Jurkat, Clone E6-1 (cell line): ENCODE results near the gene FAM217B. TPM values are rescaled to one million over a fixed set of nuclear protein-coding genes. Genes with fewer than 3 reads are reported as not detected.
A peak's percentile ranks its signal among the peaks of the same experiment; 100 is the strongest.

ENCODE experiments used
- DNase-seq: peaks from one replicate; pipeline ENCODE4 v3.0.0-alpha.2; 2011; ENCODE audit warnings: low read depth, low spot score
- H3K4me3 ChIP-seq: 2 replicates; pipeline ENCODE4 v1.5.1; 2011; ENCODE audit warnings: mild to moderate bottlenecking, low read length, control low read depth, moderate library complexity
- polyA plus RNA-seq: library from polyadenylated mRNA; unstranded; fragments of >200 nt; gene quantifications from one replicate; pipeline ENCODE4 v1.2.1, GENCODE V29; 2012; ENCODE audit warnings: missing spikeins; ENCODE audit not compliant: insufficient read length, insufficient read depth

FAM217B gene, protein sequence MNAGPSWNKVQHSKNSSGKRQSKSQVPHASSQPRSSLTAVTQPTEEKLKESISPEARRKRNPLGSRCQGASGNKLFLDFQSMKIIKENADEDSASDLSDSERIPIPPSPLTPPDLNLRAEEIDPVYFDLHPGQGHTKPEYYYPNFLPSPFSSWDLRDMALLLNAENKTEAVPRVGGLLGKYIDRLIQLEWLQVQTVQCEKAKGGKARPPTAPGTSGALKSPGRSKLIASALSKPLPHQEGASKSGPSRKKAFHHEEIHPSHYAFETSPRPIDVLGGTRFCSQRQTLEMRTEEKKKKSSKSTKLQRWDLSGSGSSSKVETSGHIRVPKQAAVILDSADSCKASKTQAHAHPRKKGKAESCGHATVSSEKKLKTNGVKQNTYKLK
- 14.4 TPM for polyA plus RNA-seq

DNA sequence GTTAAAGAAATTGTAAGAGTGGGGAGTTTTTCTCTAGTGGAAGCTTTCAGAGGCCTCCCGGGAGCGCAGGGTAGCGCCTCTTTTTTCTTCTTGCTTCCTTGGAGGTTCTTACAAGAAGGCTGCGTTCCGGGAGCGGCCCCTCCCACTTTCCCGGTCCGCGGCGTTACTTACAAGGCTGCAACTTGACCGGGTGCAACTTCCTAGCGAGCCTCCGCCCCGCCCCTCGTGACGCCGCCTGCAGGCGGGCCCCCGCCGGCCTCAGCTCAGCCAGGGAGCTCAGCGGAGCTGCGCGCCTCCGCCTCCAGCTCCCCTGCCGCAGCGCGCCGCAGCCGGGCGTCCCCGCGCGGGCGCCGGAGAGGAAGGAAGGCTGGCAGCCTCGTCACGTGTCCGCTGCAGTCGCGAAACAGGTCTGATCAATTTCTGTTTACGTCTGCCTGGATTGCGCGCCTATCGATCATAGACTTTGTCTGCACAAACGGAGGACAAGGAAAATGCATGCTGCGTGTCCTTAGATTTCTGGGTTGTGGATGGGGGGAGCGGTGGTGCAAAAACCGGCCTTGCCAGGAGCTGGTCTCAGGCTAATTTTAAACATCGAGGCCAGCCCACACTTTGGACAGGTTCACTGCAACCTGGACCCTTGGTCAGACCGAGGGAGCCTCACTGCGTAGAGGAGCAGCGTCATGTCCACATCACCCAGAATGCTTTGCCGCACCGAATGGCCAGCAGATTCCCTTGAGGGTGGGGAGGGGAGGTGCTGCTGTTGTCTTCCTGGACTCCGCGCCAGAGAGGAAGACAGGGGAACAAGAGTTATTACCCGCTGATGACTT is at the start of gene FAM217B, which contains the start of gene PPP1R3D:
Gene FAM217B (plus strand): TSS at position 261 of the 827 bp plus-strand sequence. CDS start 3,555 bp downstream, outside the sequence.
Gene PPP1R3D (minus strand): TSS at position 177 of the 827 bp plus-strand sequence. CDS start 374 bp downstream, outside the sequence.
- DNase-seq, result peak; percentile 81
- H3K4me3 ChIP-seq, result peak within 1 kb of the TSS; percentile 97

DNA sequence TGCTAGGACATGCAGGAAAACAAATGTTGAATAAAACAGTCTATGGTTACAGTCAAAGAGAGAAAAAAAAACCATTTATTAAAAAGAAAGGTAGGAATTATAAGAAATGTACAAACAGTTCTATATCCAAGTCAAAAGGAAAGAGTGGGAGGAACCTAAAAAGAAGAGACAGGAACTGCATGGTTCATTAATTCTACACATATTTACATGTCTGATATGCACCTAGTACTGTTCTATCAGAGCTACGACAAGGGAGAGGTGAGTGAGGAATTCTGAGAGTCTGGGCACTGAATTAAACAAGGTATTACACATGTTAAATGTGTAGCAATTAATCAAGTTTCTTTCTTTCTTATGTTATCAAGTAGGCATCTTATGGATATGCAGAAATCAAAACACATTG is 48.6 kb upstream of the FAM217B start:
- DNase-seq, result no peak
- H3K4me3 ChIP-seq, result no peak overlapping the region

DNA sequence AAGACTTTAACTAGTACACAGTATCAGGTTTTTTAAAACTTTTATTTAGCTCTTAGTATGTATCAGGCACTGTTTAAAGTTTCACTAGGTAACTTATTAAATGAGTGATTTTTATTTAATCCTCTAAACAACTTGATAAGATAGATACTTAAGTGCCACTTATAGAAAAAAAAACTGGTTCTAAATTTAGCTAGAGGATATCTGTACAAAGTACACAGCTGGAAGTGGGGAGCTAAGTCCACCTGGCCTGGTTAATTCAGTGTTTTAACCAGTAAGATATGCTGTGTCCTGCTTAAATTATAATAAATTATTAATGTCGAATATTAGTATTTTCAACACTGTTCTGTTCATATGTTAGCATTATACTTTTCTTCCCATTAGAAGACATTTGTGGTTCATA is 44.3 kb upstream of the FAM217B start:
- no peak for DNase-seq
- no peak overlapping the region for H3K4me3 ChIP-seq

DNA sequence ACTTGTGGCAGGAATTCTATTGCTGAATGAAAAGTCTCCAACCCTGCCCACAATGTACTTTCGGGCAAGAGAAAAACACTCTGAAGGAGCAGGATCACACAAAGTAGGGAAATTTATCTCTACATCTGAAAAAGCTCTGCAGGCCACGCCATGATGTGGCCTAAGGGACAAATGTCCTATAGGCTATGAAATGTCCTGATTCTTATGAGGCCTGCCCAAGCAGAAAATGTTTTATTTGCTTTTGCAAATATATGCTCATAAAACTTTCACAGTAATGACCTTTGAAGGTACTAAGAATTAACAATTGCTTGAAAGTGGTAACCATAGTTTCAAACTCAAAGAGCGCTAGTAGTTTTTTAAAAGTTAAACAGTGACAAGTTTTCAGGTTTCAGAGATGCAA is 37.7 kb upstream of the FAM217B start:
- DNase-seq, result no peak
- H3K4me3 ChIP-seq, result no peak overlapping the region

DNA sequence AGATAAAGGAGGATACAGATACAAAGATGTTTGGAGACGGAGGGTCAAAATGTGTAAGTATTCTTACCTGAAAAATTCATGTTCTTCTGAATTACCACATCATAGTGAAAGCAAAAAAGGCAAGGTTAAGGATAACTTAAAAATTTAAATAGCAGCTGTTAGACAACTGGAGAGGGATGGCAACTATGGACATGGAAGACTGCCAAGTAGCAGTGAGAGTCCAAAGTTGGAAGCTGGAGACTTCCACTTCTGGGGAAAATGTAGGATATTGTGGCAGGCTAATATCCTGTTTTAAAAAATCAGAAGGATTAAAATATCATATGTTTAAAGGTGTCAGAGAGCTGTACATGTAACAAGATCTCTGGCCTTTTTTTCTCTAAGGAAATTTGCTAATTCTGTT is 36.6 kb upstream of the FAM217B start:
- H3K4me3 ChIP-seq, result no peak overlapping the region
- DNase-seq, result no peak

DNA sequence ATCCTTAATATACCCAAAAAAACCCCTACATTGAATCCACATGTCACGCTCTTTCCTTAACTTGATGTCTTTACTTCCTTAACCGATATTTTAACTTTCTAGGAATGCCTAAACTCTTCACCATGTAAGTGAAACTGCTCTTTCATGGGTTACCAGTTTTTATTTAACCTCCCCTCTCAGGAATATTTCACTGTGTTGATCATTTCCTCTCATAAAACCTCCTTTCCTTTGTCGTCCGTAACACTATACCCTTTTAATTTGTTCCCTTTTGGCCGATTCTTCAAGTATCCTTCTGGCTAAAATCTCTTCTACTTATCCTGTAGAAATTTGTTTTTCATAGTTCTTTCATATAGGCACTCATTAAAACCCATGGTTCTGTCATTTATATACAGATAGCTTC is 31.3 kb upstream of the FAM217B start:
- DNase-seq, result no peak
- H3K4me3 ChIP-seq, result no peak overlapping the region

DNA sequence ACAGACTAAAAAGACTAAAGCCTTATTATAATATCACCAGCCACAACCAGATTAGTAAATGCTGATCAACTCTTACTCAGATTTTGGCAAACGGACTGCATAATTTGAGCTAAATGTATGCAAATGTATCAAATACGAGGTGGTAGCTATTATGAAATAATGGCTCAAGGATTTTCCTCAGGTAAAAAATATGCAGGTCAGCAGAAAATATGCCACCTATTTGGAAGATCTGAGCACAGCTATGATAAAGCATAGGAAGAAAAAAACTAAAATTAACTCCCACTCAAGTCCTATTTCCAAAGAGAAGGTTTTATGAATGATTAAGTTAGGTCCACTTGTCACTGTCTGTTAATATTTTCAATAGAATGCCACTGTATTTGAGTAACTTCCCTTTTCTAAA is 29.1 kb upstream of the FAM217B start:
- no peak for DNase-seq

DNA sequence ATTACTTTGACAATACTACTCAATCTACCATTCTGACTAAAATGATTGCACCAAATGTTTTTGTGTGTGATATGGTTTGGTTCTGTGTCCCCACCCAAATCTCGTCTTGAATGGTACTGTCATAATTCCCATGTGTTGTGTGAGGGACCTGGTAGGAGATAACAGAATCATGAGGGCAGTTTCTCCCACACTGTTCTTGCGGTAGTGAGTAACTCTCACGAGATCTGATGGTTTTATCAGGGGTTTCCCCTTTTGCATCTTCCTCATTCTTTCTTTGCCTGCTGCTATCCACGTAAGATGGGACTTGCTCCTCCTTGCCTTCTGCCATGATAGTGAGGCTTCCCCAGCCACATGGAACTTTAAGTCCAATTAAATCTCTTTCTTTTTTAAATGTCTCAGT is 27.6 kb upstream of the FAM217B start:
- H3K4me3 ChIP-seq, result no peak overlapping the region
- no peak for DNase-seq

More for the DNA sequence above, 29.1 kb upstream of the FAM217B start:
- H3K4me3 ChIP-seq, result no peak overlapping the region

DNA sequence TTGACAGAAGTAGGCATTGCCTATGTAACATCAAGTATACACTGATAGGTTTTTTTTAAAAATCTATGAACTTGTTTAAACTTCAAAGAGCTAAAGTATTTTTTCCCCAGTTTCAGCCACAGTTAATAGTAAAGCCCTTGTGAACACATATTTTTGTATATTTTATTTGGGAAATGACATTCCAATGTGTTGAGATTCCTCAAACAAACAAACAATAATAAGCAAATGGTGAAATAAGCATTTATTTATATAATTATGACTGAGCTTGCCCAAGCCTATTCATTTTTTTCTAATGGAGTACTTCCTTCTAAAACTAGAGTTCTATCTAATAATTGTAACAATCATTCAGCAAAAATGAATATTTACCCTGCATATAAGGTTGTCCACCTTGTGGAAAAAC is 19.2 kb upstream of the FAM217B start:
- DNase-seq, result no peak
- no peak overlapping the region for H3K4me3 ChIP-seq

DNA sequence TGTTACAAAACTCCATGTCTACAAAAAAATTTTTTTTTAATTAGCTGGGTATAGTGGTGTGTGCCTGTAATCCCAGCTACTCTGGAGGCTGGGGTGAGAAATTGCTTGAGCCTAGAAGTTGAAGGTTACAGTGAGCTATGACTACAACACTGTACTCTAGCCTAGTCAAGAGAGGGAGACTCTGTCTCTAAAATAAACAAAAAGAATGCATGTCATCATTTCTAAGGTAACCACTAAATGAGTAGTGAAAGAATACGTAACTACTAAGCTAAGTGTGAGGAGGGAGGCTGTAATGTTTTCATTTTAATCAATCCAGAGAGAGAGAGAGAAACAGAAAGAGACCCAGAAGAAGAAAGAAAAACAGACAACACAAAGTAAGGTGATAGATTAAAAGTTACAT is 16.7 kb upstream of the FAM217B start:
- DNase-seq, result no peak
- H3K4me3 ChIP-seq, result no peak overlapping the region

DNA sequence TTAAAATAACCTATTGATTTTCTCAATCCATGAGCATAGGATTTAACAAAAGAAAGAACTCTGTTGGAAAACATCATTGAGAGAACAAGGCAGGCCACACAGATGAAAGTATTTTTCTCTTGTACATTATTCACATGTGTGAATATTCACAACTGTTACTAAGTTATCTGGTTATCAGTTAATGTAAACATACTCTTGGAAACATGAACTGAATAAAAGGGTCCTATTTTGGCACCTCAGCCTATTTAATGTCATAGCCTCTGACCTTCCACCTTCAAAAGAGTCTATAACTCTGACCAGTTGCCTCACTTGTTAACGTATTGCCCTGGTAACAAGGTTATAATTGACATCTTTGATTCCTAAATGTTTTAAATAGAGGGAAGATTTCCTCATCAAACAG is 14.8 kb upstream of the FAM217B start:
- no peak overlapping the region for H3K4me3 ChIP-seq
- DNase-seq, result no peak

DNA sequence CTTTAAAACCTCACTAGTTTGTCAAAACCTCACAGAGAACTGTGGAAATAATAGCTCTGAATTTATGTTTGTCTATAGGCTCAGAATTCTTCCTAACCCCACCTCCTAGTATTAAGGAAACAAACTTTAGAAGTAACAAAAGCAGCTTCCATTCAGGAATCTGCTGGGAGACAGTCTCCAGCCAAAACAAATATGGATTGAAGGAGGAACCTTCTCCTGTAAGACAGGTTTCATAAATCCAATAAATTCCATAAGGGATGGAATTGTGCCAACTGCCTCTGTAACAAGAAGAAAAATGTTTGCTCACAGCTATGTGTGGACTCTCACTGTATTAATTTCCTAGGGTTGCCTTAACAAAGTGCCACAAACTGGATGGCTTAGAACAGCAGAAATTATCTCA is 14.3 kb upstream of the FAM217B start:
- no peak for DNase-seq
- no peak overlapping the region for H3K4me3 ChIP-seq

DNA sequence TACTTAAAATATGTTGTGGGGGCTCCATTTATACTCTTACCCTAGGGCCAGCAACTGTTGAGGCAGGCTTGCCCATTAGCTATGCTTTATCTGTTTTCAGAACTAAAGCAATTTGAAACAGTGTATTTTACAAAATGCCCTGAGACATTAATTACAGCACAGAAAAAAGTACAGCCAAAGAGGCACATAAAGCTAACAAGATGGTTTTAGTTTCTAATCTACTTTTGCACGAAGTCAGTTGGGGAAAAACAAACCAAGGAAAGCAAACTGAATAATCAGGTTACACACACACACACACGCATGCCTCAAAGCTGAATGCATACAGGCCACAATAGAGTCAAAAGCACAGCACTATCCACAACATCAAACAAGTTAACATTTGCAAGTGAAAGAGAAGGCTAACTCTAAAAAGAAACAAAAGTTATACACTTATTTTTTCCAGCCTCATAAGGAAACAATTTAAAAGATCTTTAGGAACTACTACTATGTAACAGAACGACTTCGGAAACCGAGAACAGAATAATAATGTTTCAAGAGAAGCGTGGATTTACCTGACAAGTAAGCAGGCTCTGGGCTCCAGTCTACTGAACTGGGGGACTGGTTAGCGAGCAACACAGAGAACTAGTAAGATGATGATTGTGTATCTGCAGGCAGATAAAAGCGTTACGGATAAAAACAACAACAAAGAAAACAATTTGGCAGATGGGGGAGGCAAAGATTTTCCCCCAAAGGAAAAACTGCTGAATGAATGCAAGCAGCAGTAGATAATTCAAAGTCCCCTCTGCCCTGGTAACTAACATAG is 8.5 kb upstream of the FAM217B start:
- peak overlapping the region; percentile 56 for H3K4me3 ChIP-seq
- DNase-seq, result no peak

DNA sequence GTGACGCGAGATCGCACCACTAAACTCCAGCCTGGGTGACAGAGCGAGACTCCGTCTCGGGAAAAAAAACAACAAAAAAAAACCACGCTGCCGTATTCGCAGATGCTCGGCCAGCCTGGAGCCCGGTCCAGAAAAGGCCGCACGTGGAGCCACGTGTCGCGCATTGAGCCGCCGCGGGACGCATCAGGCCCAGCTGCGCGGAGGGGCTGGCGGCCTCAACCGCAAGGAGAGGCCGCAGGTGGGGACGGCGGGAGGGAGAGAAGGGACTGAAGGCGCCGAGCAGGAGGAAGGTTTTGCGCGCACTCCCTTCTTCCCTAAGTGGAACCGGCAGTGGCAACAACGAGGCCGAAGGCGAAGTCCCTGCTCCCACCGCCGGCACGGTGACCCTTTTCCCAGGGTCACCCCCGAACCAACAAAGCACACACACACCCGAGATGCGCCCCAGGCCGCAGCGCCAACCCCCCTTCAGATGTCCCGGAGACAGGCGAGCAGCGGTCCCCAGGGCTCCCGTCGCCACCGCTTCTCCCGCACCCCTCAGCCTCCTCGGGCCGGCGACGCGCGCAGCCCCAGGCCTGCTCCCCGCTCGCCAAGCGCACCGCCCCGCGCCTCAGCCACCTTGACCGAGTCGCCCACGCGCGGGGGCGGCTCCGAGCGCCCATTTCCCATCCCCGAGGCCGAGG is 7.4 kb upstream of the FAM217B start:
- H3K4me3 ChIP-seq, result peak overlapping the region; percentile 56
- DNase-seq, result no peak

DNA sequence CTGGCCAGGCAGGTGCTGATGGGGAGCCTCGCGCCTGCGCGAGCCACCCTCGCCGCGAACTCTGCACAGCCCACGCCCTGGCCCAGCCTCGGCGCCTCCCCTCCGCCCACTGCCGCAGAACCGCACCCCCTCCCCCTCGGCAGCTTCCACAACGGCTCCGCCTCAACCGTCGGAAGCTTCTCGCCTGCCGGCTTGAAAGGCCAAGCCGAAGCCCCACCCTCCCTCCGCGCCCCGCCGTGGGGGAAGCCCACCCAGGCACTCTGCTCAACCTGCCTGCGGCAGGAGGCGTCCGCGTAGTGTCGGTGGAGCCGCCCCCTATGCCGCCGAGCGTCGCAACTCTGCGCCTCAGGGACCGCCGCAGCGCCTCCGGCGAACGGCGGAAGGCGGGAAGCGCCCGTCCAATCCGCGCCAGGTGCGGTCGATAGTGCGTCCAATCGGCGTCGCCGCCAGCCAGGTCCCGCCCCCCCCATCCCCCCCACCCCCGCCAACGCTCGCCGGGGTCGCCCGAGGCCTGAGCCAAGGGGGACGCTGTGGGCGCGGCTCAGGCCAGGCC is 6.8 kb upstream of the FAM217B start, which contains the start of gene SYCP2:
Gene SYCP2 (minus strand): TSS at position 342 of the 553 bp plus-strand sequence. CDS start 11,224 bp downstream, outside the sequence.
- DNase-seq, result peak; percentile 88
- H3K4me3 ChIP-seq, result peak within 1 kb of the TSS; percentile 62

DNA sequence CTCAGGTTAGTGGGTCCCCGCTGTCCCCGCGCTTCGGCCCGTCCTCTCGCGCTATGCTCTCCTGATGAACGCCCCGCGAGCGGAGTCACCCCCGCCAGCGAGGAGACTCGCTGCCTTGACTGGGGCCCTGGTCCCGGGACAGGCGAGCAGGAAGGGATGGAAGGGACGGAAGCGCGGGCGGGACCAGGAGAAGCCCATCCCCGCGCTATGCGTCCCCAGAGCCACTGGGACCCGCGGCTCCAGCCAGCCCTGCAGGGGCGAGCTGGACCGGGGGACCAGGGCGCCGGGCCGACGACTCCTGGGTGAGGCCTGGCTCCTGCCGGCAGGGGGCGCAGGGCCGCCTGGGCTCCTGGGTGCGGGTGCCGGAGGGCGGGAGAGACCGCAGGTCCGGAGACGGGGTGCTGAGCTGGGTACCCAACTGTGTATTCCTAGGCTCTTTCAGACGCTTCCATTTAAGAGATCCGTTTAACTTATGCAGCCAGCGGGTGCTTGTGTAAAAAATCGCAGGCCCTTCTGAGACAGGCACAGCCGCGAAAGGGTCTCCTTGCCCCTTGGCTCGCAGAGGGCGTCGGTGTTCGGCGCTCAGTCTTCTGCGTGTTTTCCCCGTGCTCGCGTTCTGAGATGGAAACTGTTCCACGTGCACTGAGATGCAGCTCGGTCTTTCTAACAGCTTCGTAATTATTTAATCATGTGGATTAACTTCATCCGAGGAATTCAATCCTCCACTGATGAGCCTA is 6.2 kb upstream of the FAM217B start:
- H3K4me3 ChIP-seq, result peak overlapping the region; percentile 62
- peak; percentile 53 for DNase-seq

DNA sequence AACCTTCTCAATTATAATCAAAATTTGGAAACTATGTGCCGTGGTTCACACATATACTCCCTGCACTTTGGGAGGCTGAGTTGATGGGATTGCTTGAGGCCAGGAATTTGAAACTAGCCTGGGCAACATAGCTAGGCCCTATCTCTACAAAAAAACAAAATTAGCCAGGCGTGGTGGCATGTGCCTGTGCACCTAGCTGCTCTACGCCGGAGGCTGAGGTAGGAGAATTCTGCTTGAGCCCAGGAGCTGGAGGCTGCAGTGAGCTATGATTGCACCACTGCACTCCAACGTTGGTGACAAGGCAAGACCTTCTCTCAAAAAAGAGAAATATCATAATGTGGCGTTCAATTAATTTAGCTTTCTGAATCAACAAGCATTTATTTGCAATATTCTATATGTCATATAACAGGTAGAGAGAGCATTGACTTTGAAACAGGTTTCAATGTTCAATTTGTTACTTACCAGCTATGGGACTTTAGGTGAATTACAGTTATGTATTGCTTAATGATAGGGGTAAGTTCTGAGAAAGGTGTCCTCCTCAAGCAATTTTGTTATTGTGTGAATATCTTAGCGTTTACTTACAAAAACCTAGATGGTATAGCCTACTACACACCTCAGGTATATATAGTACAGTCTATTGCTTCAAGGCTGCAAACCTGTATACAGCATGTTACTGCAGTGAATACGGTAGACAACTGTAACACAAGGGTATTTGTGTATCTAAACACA is 4.6 kb upstream of the FAM217B start:
- H3K4me3 ChIP-seq, result no peak overlapping the region
- DNase-seq, result no peak
